CD14-positive monocyte (primary cell): ENCODE measurements around the gene GRIN2A. TPM values are rescaled to one million over a fixed set of nuclear protein-coding genes. Genes with fewer than 3 reads are reported as not detected.

Experiments
- DNase-seq, 3 donors: peaks; one replicate each; pipeline ENCODE4 v3.0.0-alpha.2; 2011 to 2022
- H2AFZ ChIP-seq: 2 replicates; pipeline ENCODE4 v1.6.0; 2012; ENCODE audit warnings: mild to moderate bottlenecking, low read depth, low read length, inconsistent platforms; ENCODE audit not compliant: insufficient read depth, poor library complexity, severe bottlenecking
- H3K27ac ChIP-seq, 2 donors: 1 replicate in 1 of 2; 2 replicates in 1 of 2; pipeline ENCODE4 v1.5.1; 2012 to 2013; ENCODE audit warnings: low read length in 2 of 2, control low read depth in 1 of 2, inconsistent platforms in 1 of 2, low read depth in 1 of 2, mild to moderate bottlenecking in 1 of 2
- H3K27me3 ChIP-seq, 2 donors: one replicate each; pipeline versions ENCODE4 v1.6.0 to v1.6.1; 2011 to 2013; ENCODE audit warnings: low read length in 2 of 2; ENCODE audit not compliant: control insufficient read depth in 2 of 2, insufficient read depth in 2 of 2
- H3K36me3 ChIP-seq, 2 donors: replicated peaks in 1 of 2; 1 replicate in 1 of 2; 2 replicates in 1 of 2; pipeline versions ENCODE4 v1.5.1 to v1.6.1; 2012 to 2013; ENCODE audit warnings: low read length in 2 of 2, control low read depth in 1 of 2, inconsistent platforms in 1 of 2, mild to moderate bottlenecking in 1 of 2; ENCODE audit not compliant: insufficient read depth in 2 of 2, control insufficient read depth in 1 of 2
- H3K4me1 ChIP-seq, 2 donors: 1 replicate in 1 of 2; 2 replicates in 1 of 2; pipeline versions ENCODE4 v1.5.1 to v1.6.1; 2012 to 2013; ENCODE audit warnings: low read length in 2 of 2, control low read depth in 1 of 2, inconsistent platforms in 1 of 2, mild to moderate bottlenecking in 1 of 2, moderate library complexity in 1 of 2; ENCODE audit not compliant: insufficient read depth in 2 of 2, control insufficient read depth in 1 of 2
- H3K4me2 ChIP-seq: replicated peaks from 2 replicates; pipeline ENCODE3; 2012; ENCODE audit warnings: low read length, moderate library complexity, mild to moderate bottlenecking; ENCODE audit not compliant: poor library complexity, severe bottlenecking; ENCODE audit errors: extremely low read depth
- H3K4me3 ChIP-seq, 3 experiments: fragments of 200-600 bp in 1 of 3; sonication (generic) in 1 of 3; replicated peaks in 1 of 3; 1 replicate in 2 of 3; 2 replicates in 1 of 3; pipeline ENCODE4 v1.5.1; 2011 to 2013; ENCODE audit warnings: low read length in 3 of 3, mild to moderate bottlenecking in 3 of 3, control low read depth in 2 of 3, low read depth in 2 of 3, inconsistent platforms in 1 of 3, moderate library complexity in 1 of 3
- H3K79me2 ChIP-seq: 2 replicates; pipeline ENCODE4 v1.6.0; 2012; ENCODE audit warnings: mild to moderate bottlenecking, control low read depth, inconsistent platforms, low read length, moderate library complexity; ENCODE audit not compliant: insufficient read depth
- H3K9ac ChIP-seq: 2 replicates; pipeline ENCODE4 v1.6.0; 2017; ENCODE audit warnings: low read length, mild to moderate bottlenecking; ENCODE audit not compliant: insufficient read depth, poor library complexity, severe bottlenecking
- H3K9me3 ChIP-seq, 2 donors: replicated peaks in 1 of 2; 1 replicate in 1 of 2; 2 replicates in 1 of 2; pipeline versions ENCODE4 v1.5.1 to v1.6.1; 2012 to 2013; ENCODE audit warnings: low read length in 2 of 2, control low read depth in 1 of 2; ENCODE audit not compliant: control insufficient read depth in 1 of 2, insufficient read depth in 1 of 2
- H4K20me1 ChIP-seq: 2 replicates; pipeline ENCODE4 v1.6.0; 2012; ENCODE audit warnings: mild to moderate bottlenecking, low read length, control low read depth, moderate library complexity; ENCODE audit not compliant: insufficient read depth
- H3K27ac Mint-ChIP-seq, 7 donors: one replicate each; pipeline ENCODE4 v1.8.0; 2020; ENCODE audit warnings: mild to moderate bottlenecking in 7 of 7, mixed read lengths in 7 of 7, moderate library complexity in 6 of 7, inconsistent platforms in 2 of 7
- H3K27me3 Mint-ChIP-seq, 3 donors: one replicate each; pipeline ENCODE4 v1.8.0; 2021 to 2022; ENCODE audit warnings: low read depth in 3 of 3, mild to moderate bottlenecking in 3 of 3, mixed read lengths in 3 of 3, moderate library complexity in 3 of 3, inconsistent platforms in 1 of 3
- H3K36me3 Mint-ChIP-seq, 2 donors: one replicate each; pipeline ENCODE4 v1.8.0; 2020; ENCODE audit warnings: mixed read lengths in 2 of 2, inconsistent platforms in 1 of 2, mild to moderate bottlenecking in 1 of 2
- H3K4me1 Mint-ChIP-seq: one replicate; pipeline ENCODE4 v1.8.0; 2020; ENCODE audit warnings: mild to moderate bottlenecking, mixed read lengths
- H3K4me3 Mint-ChIP-seq, 2 donors: one replicate each; pipeline ENCODE4 v1.8.0; 2020; ENCODE audit warnings: mild to moderate bottlenecking in 2 of 2, mixed read lengths in 2 of 2, moderate library complexity in 1 of 2
- H3K9me3 Mint-ChIP-seq, 7 donors: one replicate each; pipeline ENCODE4 v1.8.0; 2020 to 2022; ENCODE audit warnings: mixed read lengths in 7 of 7, mild to moderate bottlenecking in 6 of 7, moderate library complexity in 6 of 7, inconsistent platforms in 2 of 7
- WGBS: methylation state at CpG from one replicate; pipeline ENCODE4 v1.1.5; 2013; ENCODE audit warnings: missing lambda C conversion rate; ENCODE audit not compliant: insufficient coverage; 5-methylcytosine and 5-hydroxymethylcytosine counted together
- intact Hi-C, 2 donors: fragments of 100-400 bp; cut with micrococcal nuclease; formaldehyde crosslinking; loops; one replicate each; pipeline versions ENCODE4 v1.15.0 to v1.15.1; 2023
- polyA plus RNA-seq, 3 donors: library from polyadenylated mRNA; depleted of rRNA in 1 of 3; unstranded in 2 of 3; stranded (reverse) in 1 of 3; fragments of 300-500 nt in 2 of 3; fragments of >200 nt in 1 of 3; fragmentation: Illumina TruSeq in 2 of 3; gene quantifications; 1 replicate in 2 of 3; 2 replicates in 1 of 3; pipeline ENCODE4 v1.2.3, GENCODE V29; 2012 to 2021
- TF ChIP-seq, protein P1 (sequence below): fragments of 200-600 bp; IDR thresholded peaks from one replicate; pipeline ENCODE4 v1.8.0; 2022; ENCODE audit warnings: antibody characterized with exemption, mild to moderate bottlenecking

GRIN2A gene
- polyA plus RNA-seq, 3 donors, result not detected

DNA sequence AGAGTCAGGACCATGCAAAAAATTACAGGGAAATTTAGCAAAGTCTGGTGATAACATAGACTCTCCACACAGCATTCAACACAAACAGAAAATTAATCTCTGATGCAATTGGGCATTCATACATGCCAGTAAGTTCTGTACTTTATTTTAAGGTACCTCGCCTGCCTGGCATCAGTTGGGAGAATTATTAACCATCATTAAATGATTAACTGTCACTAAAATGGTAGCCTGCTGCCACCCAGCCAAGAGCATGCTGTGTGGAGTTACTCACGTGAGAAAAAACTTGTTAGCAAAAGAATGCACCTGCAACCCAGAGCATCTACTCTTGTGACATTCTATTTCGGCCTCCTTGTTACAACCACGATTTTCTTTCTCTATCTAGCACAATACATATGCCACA is 117.2 kb downstream of the GRIN2A start:
- intact Hi-C loops, result no loop called here
- Histone ChIP-seq H3K27ac (no peak overlapping the region), H3K9me3 (no peaks in the 10 kb centered on the region), H3K27me3 (no peaks in the 10 kb centered on the region), H2AFZ (no peak overlapping the region), H3K79me2 (no peaks in the 10 kb centered on the region), H3K9ac (no peak overlapping the region), H4K20me1 (no peaks in the 10 kb centered on the region), H3K4me1 (no peaks in the 10 kb centered on the region), H3K4me2 (no peak overlapping the region), H3K4me3 (no peak overlapping the region), H3K36me3 (no peaks in the 10 kb centered on the region)
- 22% methylated on average over 1 of the region's 4 CpGs for WGBS
- no peaks in the 10 kb centered on the region for H3K4me1 Mint-ChIP-seq
- peaks cover 0 to 3% (median 2%) of the 10 kb centered on the region in 3 donors for H3K27me3 Mint-ChIP-seq
- TF ChIP-seq, protein P1, sequence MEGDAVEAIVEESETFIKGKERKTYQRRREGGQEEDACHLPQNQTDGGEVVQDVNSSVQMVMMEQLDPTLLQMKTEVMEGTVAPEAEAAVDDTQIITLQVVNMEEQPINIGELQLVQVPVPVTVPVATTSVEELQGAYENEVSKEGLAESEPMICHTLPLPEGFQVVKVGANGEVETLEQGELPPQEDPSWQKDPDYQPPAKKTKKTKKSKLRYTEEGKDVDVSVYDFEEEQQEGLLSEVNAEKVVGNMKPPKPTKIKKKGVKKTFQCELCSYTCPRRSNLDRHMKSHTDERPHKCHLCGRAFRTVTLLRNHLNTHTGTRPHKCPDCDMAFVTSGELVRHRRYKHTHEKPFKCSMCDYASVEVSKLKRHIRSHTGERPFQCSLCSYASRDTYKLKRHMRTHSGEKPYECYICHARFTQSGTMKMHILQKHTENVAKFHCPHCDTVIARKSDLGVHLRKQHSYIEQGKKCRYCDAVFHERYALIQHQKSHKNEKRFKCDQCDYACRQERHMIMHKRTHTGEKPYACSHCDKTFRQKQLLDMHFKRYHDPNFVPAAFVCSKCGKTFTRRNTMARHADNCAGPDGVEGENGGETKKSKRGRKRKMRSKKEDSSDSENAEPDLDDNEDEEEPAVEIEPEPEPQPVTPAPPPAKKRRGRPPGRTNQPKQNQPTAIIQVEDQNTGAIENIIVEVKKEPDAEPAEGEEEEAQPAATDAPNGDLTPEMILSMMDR, result no peak
- H3K36me3 Mint-ChIP-seq, result no peaks in the 10 kb centered on the region
- H3K27ac Mint-ChIP-seq, result no peak overlapping the region
- peaks cover 0 to 5% (median 2%) of the 10 kb centered on the region in 7 donors for H3K9me3 Mint-ChIP-seq
- no peak overlapping the region for H3K4me3 Mint-ChIP-seq
- no peak for DNase-seq

DNA sequence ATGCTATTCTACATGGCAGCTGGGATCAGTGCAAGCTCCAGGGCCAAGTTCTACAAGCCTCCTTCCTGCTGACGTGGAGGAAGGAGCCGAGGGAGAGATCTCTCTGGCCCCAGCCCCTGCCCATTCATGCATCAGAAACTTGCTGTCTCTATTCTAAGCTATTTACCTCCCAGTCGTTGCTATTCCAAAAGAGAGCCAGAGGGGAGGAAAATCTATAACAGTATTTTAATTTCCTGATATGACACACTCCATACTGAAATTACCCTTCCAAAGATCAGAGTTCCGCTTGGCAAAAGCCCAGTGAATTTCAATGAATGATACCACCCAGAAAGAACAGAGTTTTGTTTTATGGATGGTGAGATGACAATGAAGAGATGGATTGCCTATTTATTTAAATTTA is 133.4 kb downstream of the GRIN2A start:
- Histone ChIP-seq H3K27ac (no peak overlapping the region), H2AFZ (no peak overlapping the region), H3K9me3 (no peaks in the 10 kb centered on the region), H3K4me1 (no peaks in the 10 kb centered on the region), H3K4me3 (no peak overlapping the region), H3K27me3 (no peaks in the 10 kb centered on the region), H3K4me2 (no peak overlapping the region), H4K20me1 (no peaks in the 10 kb centered on the region), H3K79me2 (no peaks in the 10 kb centered on the region), H3K36me3 (no peaks in the 10 kb centered on the region), H3K9ac (no peak overlapping the region)
- Mint-ChIP-seq H3K27me3 (peaks cover 1 to 6% (median 2%) of the 10 kb centered on the region in 3 donors), H3K36me3 (no peaks in the 10 kb centered on the region), H3K27ac (no peak overlapping the region), H3K4me1 (no peaks in the 10 kb centered on the region), H3K4me3 (no peak overlapping the region), H3K9me3 (peaks cover 0 to 5% (median 0%) of the 10 kb centered on the region in 7 donors)
- TF ChIP-seq, protein P1, result no peak
- WGBS, result no CpG with 5 or more reads among the region's 4 CpGs
- DNase-seq, result no peak
- intact Hi-C loops, result no loop called here
